ENCODE measurements around the gene NEIL3.

NEIL3 gene

DNA sequence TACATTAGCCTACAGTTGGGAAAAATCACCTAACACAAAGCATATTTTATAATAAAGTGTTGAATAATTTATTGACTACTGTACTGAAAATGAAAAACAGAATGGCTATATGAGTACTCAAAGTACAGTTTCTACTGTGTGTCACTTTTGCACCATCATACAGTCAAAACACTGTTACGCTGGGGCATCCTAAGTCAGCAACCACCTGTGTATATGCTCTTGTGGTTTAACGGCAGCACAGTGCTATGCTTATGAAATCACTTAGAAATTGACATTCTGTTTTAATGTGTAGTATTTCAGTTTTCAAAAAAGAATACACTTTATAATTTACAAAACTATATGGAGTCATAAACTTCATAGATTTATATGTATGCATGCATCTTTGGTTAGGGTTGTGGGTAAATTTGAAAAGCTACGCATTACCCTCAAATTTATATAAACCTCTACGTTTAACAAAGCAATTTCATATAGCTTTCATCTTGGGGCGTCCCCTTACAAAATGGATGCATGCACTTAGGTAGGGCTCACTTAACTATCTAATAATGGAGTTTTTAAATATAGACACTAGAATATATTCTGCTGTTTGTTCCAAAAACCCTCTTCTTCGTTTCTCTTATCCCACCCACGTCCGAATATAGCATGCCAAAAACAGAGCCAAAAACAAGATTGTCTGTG lies 690 bp upstream of the NEIL3 start:
- Histone ChIP-seq H3K36me3 (ENCODE audit: control insufficient read depth, insufficient read depth, low read length) (no peaks in the 10 kb centered on the region), H3K4me3 (ENCODE audit: low read length) (peak overlapping the region; percentile 89), H3K9ac (ENCODE audit: low read length) (no peak overlapping the region), H3K4me1 (ENCODE audit: control insufficient read depth, insufficient read depth, low read length) (peaks cover 2% of the 10 kb centered on the region), H3K27me3 (ENCODE audit: control insufficient read depth, insufficient read depth, low read length) (no peaks in the 10 kb centered on the region), H3K27ac (ENCODE audit: low read depth, low read length) (no peak overlapping the region)

GRCh38 chr4:177311589-177311988 lies 1.9 kb downstream of the NEIL3 start:
- H3K4me1 ChIP-seq (ENCODE audit: control insufficient read depth, insufficient read depth, low read length) = peaks cover 2% of the 10 kb centered on the region
- no peak overlapping the region for H3K9ac ChIP-seq (ENCODE audit: low read length)
- no peaks in the 10 kb centered on the region for H3K36me3 ChIP-seq (ENCODE audit: control insufficient read depth, insufficient read depth, low read length)
- H3K4me3 ChIP-seq (ENCODE audit: low read length) = no peak overlapping the region
- no peaks in the 10 kb centered on the region for H3K27me3 ChIP-seq (ENCODE audit: control insufficient read depth, insufficient read depth, low read length)
- H3K27ac ChIP-seq (ENCODE audit: low read depth, low read length) = no peak overlapping the region

- Histone ChIP-seq H3K4me1 (ENCODE audit: control insufficient read depth, insufficient read depth, low read length) (peaks cover 2% of the 10 kb centered on the region), H3K9ac (ENCODE audit: low read length) (no peak overlapping the region), H3K27me3 (ENCODE audit: control insufficient read depth, insufficient read depth, low read length) (no peaks in the 10 kb centered on the region), H3K27ac (ENCODE audit: low read depth, low read length) (no peak overlapping the region), H3K36me3 (ENCODE audit: control insufficient read depth, insufficient read depth, low read length) (no peaks in the 10 kb centered on the region), H3K4me3 (ENCODE audit: low read length) (no peak overlapping the region)
Observed at GRCh38 chr4:177313263-177313662, 3.6 kb downstream of the NEIL3 start.

DNA sequence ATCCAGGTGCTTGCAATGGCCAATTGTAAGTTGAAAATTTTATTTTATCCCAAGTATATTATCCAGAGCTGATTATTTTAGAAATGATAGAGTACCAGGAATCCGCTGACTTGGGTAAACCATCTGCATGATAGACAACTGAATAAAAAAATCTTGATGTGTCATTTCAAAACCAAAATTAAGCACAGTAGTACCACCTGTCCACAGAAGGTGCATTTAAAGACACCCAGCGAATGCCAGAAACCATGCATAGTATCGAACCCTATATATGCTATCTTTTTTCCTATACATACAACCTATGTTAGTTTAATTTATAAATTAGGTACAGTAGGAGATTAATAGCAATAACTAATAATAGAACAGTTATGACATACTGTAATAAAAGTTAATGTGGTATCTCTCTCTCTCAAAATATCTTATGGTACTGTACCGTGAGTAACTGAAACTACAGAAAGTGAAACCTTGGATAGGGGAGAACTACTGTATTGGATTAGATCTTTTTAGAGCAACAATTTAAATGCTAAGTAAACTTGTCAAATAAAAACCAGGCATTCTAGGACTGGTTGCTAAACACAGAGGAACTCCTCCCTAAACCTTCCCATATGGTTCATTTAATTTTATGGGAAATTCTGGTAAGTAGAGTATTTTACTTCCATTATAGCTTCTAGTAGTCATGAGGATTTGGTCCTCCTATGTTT lies 6.2 kb downstream of the NEIL3 start:
- no peaks in the 10 kb centered on the region for H3K27me3 ChIP-seq (ENCODE audit: control insufficient read depth, insufficient read depth, low read length)
- no peak overlapping the region for H3K9ac ChIP-seq (ENCODE audit: low read length)
- no peaks in the 10 kb centered on the region for H3K4me1 ChIP-seq (ENCODE audit: control insufficient read depth, insufficient read depth, low read length)
- H3K4me3 ChIP-seq (ENCODE audit: low read length) = no peak overlapping the region
- no peaks in the 10 kb centered on the region for H3K36me3 ChIP-seq (ENCODE audit: control insufficient read depth, insufficient read depth, low read length)
- H3K27ac ChIP-seq (ENCODE audit: low read depth, low read length) = no peak overlapping the region

DNA sequence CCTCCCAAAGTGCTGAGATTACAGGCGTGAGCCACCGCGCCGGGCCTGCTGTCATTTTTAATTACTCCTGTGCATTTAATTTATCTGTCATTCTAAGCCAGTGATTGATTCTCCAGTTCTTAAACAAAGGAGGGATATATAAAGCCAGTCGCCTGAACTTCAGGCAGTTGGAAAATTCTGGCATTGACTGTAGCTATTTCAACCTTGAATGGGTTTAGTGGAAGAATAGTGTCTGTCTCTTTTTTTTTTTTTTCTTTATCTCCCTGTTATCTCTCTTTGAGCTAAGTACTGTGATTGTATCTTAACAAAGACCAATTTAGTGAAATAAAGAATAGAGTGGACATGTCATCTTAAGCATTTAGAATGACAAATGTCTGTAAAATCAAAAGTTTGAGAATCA lies 11.0 kb downstream of the NEIL3 start:
- no peak overlapping the region for H3K4me3 ChIP-seq (ENCODE audit: low read length)
- H3K27ac ChIP-seq (ENCODE audit: low read depth, low read length) = no peak overlapping the region
- H3K4me1 ChIP-seq (ENCODE audit: control insufficient read depth, insufficient read depth, low read length) = no peaks in the 10 kb centered on the region
- H3K36me3 ChIP-seq (ENCODE audit: control insufficient read depth, insufficient read depth, low read length) = no peaks in the 10 kb centered on the region
- H3K27me3 ChIP-seq (ENCODE audit: control insufficient read depth, insufficient read depth, low read length) = no peaks in the 10 kb centered on the region
- no peak overlapping the region for H3K9ac ChIP-seq (ENCODE audit: low read length)

GRCh38 chr4:177321647-177322046 lies 12.0 kb downstream of the NEIL3 start:
- Histone ChIP-seq H3K4me1 (ENCODE audit: control insufficient read depth, insufficient read depth, low read length) (no peaks in the 10 kb centered on the region), H3K27ac (ENCODE audit: low read depth, low read length) (no peak overlapping the region), H3K4me3 (ENCODE audit: low read length) (no peak overlapping the region), H3K36me3 (ENCODE audit: control insufficient read depth, insufficient read depth, low read length) (no peaks in the 10 kb centered on the region), H3K9ac (ENCODE audit: low read length) (no peak overlapping the region), H3K27me3 (ENCODE audit: control insufficient read depth, insufficient read depth, low read length) (no peaks in the 10 kb centered on the region)

GRCh38 chr4:177322266-177322665 lies 12.6 kb downstream of the NEIL3 start:
- H3K27me3 ChIP-seq (ENCODE audit: control insufficient read depth, insufficient read depth, low read length) = no peaks in the 10 kb centered on the region
- no peak overlapping the region for H3K9ac ChIP-seq (ENCODE audit: low read length)
- no peak overlapping the region for H3K4me3 ChIP-seq (ENCODE audit: low read length)
- no peaks in the 10 kb centered on the region for H3K36me3 ChIP-seq (ENCODE audit: control insufficient read depth, insufficient read depth, low read length)
- H3K4me1 ChIP-seq (ENCODE audit: control insufficient read depth, insufficient read depth, low read length) = no peaks in the 10 kb centered on the region
- no peak overlapping the region for H3K27ac ChIP-seq (ENCODE audit: low read depth, low read length)

GRCh38 chr4:177322881-177323280 lies 13.2 kb downstream of the NEIL3 start:
- Histone ChIP-seq H3K27ac (ENCODE audit: low read depth, low read length) (no peak overlapping the region), H3K4me3 (ENCODE audit: low read length) (no peak overlapping the region), H3K27me3 (ENCODE audit: control insufficient read depth, insufficient read depth, low read length) (no peaks in the 10 kb centered on the region), H3K9ac (ENCODE audit: low read length) (no peak overlapping the region), H3K4me1 (ENCODE audit: control insufficient read depth, insufficient read depth, low read length) (no peaks in the 10 kb centered on the region), H3K36me3 (ENCODE audit: control insufficient read depth, insufficient read depth, low read length) (no peaks in the 10 kb centered on the region)

- no peak overlapping the region for H3K9ac ChIP-seq (ENCODE audit: low read length)
- H3K4me3 ChIP-seq (ENCODE audit: low read length) = no peak overlapping the region
- no peaks in the 10 kb centered on the region for H3K36me3 ChIP-seq (ENCODE audit: control insufficient read depth, insufficient read depth, low read length)
- H3K4me1 ChIP-seq (ENCODE audit: control insufficient read depth, insufficient read depth, low read length) = no peaks in the 10 kb centered on the region
- no peak overlapping the region for H3K27ac ChIP-seq (ENCODE audit: low read depth, low read length)
- H3K27me3 ChIP-seq (ENCODE audit: control insufficient read depth, insufficient read depth, low read length) = no peaks in the 10 kb centered on the region
Observed at GRCh38 chr4:177323416-177323815, 13.7 kb downstream of the NEIL3 start.

GRCh38 chr4:177332119-177332518 lies 22.4 kb downstream of the NEIL3 start:
- Histone ChIP-seq H3K4me3 (ENCODE audit: low read length) (no peak overlapping the region), H3K27ac (ENCODE audit: low read depth, low read length) (no peak overlapping the region), H3K36me3 (ENCODE audit: control insufficient read depth, insufficient read depth, low read length) (no peaks in the 10 kb centered on the region), H3K9ac (ENCODE audit: low read length) (no peak overlapping the region), H3K27me3 (ENCODE audit: control insufficient read depth, insufficient read depth, low read length) (no peaks in the 10 kb centered on the region), H3K4me1 (ENCODE audit: control insufficient read depth, insufficient read depth, low read length) (no peaks in the 10 kb centered on the region)

DNA sequence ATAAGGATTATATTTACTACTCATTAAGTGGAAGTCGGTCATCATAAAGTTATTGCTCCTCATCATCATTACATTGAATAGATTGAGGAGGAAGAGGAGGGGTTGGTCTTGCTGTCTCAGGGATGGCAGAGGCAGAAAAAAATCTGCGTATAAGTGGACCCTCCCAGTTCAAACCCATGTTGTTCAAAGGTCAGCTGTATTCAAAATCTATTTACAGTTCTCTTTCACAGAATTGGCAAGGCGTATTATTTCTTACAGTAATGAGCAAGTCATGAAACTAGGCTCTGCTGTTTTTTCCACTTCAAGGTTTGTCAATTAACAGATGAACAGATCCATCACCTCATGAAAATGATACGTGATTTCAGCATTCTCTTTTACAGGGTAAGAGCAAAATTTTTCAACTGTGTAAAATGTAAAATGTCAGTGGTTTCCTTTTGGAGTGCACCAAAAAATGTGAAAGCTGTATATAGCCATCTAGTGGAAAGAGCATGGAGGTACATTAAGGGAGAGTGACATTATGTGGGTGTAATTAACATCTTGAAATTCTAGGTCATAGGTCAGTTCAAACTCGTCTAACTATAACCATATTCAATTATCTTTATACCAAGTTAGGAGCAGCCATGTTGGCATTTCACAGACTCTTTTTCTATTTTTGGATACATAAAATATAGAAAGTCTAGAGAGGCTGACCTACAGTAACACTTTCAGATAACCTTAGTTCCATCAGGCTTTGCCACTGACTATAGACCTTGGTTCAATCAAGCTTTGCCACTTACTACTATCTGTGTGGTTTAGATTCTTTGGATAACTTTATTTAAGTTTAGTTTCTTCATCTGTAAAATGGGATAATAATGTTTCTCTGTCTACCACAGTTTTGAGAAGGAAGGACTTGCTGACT lies 30.1 kb downstream of the NEIL3 start:
- H3K9ac ChIP-seq (ENCODE audit: low read length) = no peak overlapping the region
- H3K4me1 ChIP-seq (ENCODE audit: control insufficient read depth, insufficient read depth, low read length) = no peaks in the 10 kb centered on the region
- no peaks in the 10 kb centered on the region for H3K27me3 ChIP-seq (ENCODE audit: control insufficient read depth, insufficient read depth, low read length)
- H3K36me3 ChIP-seq (ENCODE audit: control insufficient read depth, insufficient read depth, low read length) = no peaks in the 10 kb centered on the region
- H3K27ac ChIP-seq (ENCODE audit: low read depth, low read length) = no peak overlapping the region
- no peak overlapping the region for H3K4me3 ChIP-seq (ENCODE audit: low read length)

DNA sequence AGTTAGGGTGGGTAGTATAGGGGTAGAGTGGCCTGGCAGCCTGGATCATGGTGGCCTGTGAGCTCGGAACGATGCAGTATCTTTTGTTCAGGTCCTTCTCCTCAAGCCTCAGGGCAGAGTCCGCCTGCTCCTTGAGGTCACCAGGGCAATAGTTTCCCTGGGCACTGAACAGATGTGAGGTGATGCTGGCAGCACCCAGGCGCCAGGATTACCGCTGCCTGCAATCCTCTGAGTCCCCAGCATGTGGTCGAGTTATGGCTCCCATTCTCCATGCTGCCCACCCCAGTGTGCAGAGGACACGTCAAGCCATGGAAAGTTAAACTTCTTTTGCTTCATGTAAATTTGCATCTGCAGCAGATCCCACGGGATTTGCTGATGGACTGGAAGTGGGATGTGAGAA lies 38.7 kb downstream of the NEIL3 start:
- no peaks in the 10 kb centered on the region for H3K36me3 ChIP-seq (ENCODE audit: control insufficient read depth, insufficient read depth, low read length)
- no peak overlapping the region for H3K27ac ChIP-seq (ENCODE audit: low read depth, low read length)
- H3K4me1 ChIP-seq (ENCODE audit: control insufficient read depth, insufficient read depth, low read length) = no peaks in the 10 kb centered on the region
- H3K4me3 ChIP-seq (ENCODE audit: low read length) = no peak overlapping the region
- no peak overlapping the region for H3K9ac ChIP-seq (ENCODE audit: low read length)
- no peaks in the 10 kb centered on the region for H3K27me3 ChIP-seq (ENCODE audit: control insufficient read depth, insufficient read depth, low read length)
